HepG2 (cell line): Measurements from ENCODE around the gene IFT27. TPM values are rescaled to one million over a fixed set of nuclear protein-coding genes. Genes with fewer than 3 reads are reported as not detected.

Experiments
- ATAC-seq: fragments of 200-7000 bp; cut with Tn5 transposase; 3 replicates; pipeline ENCODE4 v1.9.1; 2020; ENCODE audit warnings: mild to moderate bottlenecking, moderate library complexity
- BruUV-seq: library from RNA; stranded (reverse); fragments of 400-500 nt; replicated peaks from 2 replicates; lab custom pipeline; 2021; lab: Mats Ljungman, UMichigan
- CTCF ChIA-PET: fragments of 300-600 bp; formaldehyde crosslinking; extraction: SDS; loops from one replicate; lab custom pipeline; 2021; ENCODE audit warnings: low total read pairs, inconsistent platforms, low intra/inter-chr PET ratio; lab: Yijun Ruan, JAX
- POLR2A ChIA-PET: fragments of 350-600 bp; sonication (Branson Sonifier 250); formaldehyde crosslinking; loops from one replicate; lab custom pipeline; 2020; ENCODE audit warnings: antibody characterized with exemption, inconsistent platforms; lab: Yijun Ruan, JAX
- DNase-seq: peaks from one replicate; pipeline ENCODE4 v3.0.0-alpha.2; 2015; ENCODE audit warnings: low spot score
- FAIRE-seq: peaks from 3 replicates; lab custom pipeline; 2011; peaks lifted over from hg19 to GRCh38; lab: Jason Lieb, UNC
- H2AFZ ChIP-seq: one replicate; pipeline ENCODE4 v1.6.1; 2011; ENCODE audit warnings: low read length, inconsistent platforms
- H3K27ac ChIP-seq: fragments of 300-600 bp; 3 replicates; pipeline ENCODE4 v1.8.0; 2011; ENCODE audit warnings: mixed run types, mild to moderate bottlenecking, mixed read lengths, low read length, inconsistent platforms; ENCODE audit not compliant: insufficient read depth; ENCODE audit errors: extremely low read length
- H3K27me3 ChIP-seq, 2 experiments: fragments of 200-600 bp in 1 of 2; 2 replicates in 1 of 2; 3 replicates in 1 of 2; pipeline versions ENCODE4 v1.6.0 to v1.8.0; 2011; ENCODE audit warnings: low read length in 2 of 2, mild to moderate bottlenecking in 2 of 2, moderate library complexity in 2 of 2, inconsistent platforms in 1 of 2; ENCODE audit not compliant: insufficient read depth in 2 of 2, control insufficient read depth in 1 of 2
- H3K36me3 ChIP-seq, 2 experiments: fragments of 200-600 bp in 1 of 2; replicated peaks in 1 of 2; 2 replicates in 1 of 2; 3 replicates in 1 of 2; pipeline versions ENCODE4 v1.5.1 to v1.8.0; 2011; ENCODE audit warnings: low read length in 2 of 2, inconsistent platforms in 1 of 2; ENCODE audit not compliant: insufficient read depth in 2 of 2, control insufficient read depth in 1 of 2
- H3K4me1 ChIP-seq: 2 replicates; pipeline ENCODE4 v1.5.1; 2012; ENCODE audit warnings: low read length, inconsistent platforms; ENCODE audit not compliant: insufficient read depth
- H3K4me2 ChIP-seq: 2 replicates; pipeline ENCODE4 v1.6.0; 2011; ENCODE audit warnings: low read depth, low read length, inconsistent platforms
- H3K4me3 ChIP-seq, 3 experiments: fragments of 200-600 bp in 1 of 3; sonication (generic), shearing (Covaris generic) in 1 of 3; replicated peaks in 1 of 3; 2 replicates each; pipeline ENCODE4 v1.5.1; 2011 to 2016; ENCODE audit warnings: low read length in 3 of 3, inconsistent platforms in 2 of 3, low read depth in 2 of 3, mild to moderate bottlenecking in 2 of 3, control low read depth in 1 of 3, mixed read lengths in 1 of 3; ENCODE audit not compliant: insufficient read depth in 1 of 3
- H3K79me2 ChIP-seq: one replicate; pipeline ENCODE4 v1.6.1; 2011; ENCODE audit warnings: low read length, inconsistent platforms; ENCODE audit not compliant: insufficient read depth
- H3K9ac ChIP-seq: 2 replicates; pipeline ENCODE4 v1.6.0; 2011; ENCODE audit warnings: mild to moderate bottlenecking, low read depth, low read length, inconsistent platforms; ENCODE audit not compliant: insufficient read depth
- H3K9me3 ChIP-seq: 2 replicates; pipeline ENCODE4 v1.5.1; 2012; ENCODE audit warnings: mild to moderate bottlenecking, low read length
- H4K20me1 ChIP-seq: 2 replicates; pipeline ENCODE4 v1.6.0; 2011; ENCODE audit warnings: inconsistent platforms, mild to moderate bottlenecking, low read length, moderate library complexity; ENCODE audit not compliant: insufficient read depth
- CEBPZ ChIP-seq: IDR thresholded peaks from 2 replicates; pipeline ENCODE4 v1.6.1; 2012; ENCODE audit warnings: low read length, improper control_type of control experiment
- CREB3 ChIP-seq: sonication (generic); formaldehyde crosslinking; IDR thresholded peaks from 2 replicates; pipeline ENCODE4 v1.5.0; 2020; ENCODE audit warnings: missing genetic modification reagents
- ETS1 ChIP-seq: sonication (generic); formaldehyde crosslinking; IDR thresholded peaks from 2 replicates; pipeline ENCODE4 v1.4.0; 2020; ENCODE audit warnings: missing genetic modification reagents
- GATAD1 ChIP-seq: IDR thresholded peaks from 2 replicates; pipeline ENCODE4 v1.6.1; 2016; ENCODE audit warnings: missing genetic modification reagents, missing compliant biosample characterization
- KLF12 ChIP-seq: sonication (generic); formaldehyde crosslinking; IDR thresholded peaks from 2 replicates; pipeline ENCODE4 v1.4.0; 2020; ENCODE audit warnings: missing genetic modification reagents, borderline replicate concordance
- NONO ChIP-seq, 2 experiments: fragments of 450-650 bp in 1 of 2; sonication (generic) in 1 of 2; formaldehyde crosslinking in 1 of 2; IDR thresholded peaks in 1 of 2; conservative IDR thresholded peaks in 1 of 2; 2 replicates each; pipeline versions ENCODE4 v1.6.1 to v1.8.0; 2017 to 2022; ENCODE audit warnings: mild to moderate bottlenecking in 1 of 2, missing genetic modification reagents in 1 of 2, moderate library complexity in 1 of 2
- NR3C1 ChIP-seq: sonication (generic); formaldehyde crosslinking; IDR thresholded peaks from 2 replicates; pipeline ENCODE4 v1.4.0; 2020; ENCODE audit warnings: missing genetic modification reagents
- PAF1 ChIP-seq: IDR thresholded peaks from 2 replicates; pipeline ENCODE4 v1.6.1; 2016; ENCODE audit warnings: missing genetic modification reagents, missing compliant biosample characterization
- U2AF1 ChIP-seq: fragments of 200-400 bp; formaldehyde crosslinking; optimal IDR thresholded peaks from 2 replicates; pipeline ENCODE3; 2017; ENCODE audit warnings: mild to moderate bottlenecking, low read depth, low read length
- ZBTB1 ChIP-seq: sonication (generic); formaldehyde crosslinking; IDR thresholded peaks from 2 replicates; pipeline ENCODE4 v1.4.0; 2020; ENCODE audit warnings: missing genetic modification reagents, borderline replicate concordance
- ZNF704 ChIP-seq: sonication (generic); formaldehyde crosslinking; IDR thresholded peaks from 2 replicates; pipeline ENCODE4 v1.8.1; 2023; ENCODE audit warnings: mild to moderate bottlenecking, inconsistent platforms, moderate library complexity, missing genetic modification reagents, borderline replicate concordance
- WGBS: methylation state at CpG from one replicate; pipeline ENCODE4 v1.1.6; 2017; ENCODE audit warnings: low lambda C conversion rate; 5-methylcytosine and 5-hydroxymethylcytosine counted together
- in situ Hi-C: cut with HindIII; loops from 2 replicates; pipeline ENCODE4 v1.10.0; 2017; ENCODE audit warnings: low pct_unique_long_range_greater_than_20kb; ENCODE audit not compliant: extremely low pct_ligation_motif_present
- intact Hi-C: fragments of 100-400 bp; cut with micrococcal nuclease; formaldehyde crosslinking; loops from one replicate; pipeline ENCODE4 v1.10.0; 2022; ENCODE audit not compliant: unreplicated experiment
- polyA plus RNA-seq, 8 experiments: library from polyadenylated mRNA; depleted of rRNA in 3 of 8; stranded (reverse) in 7 of 8; unstranded in 1 of 8; fragments of >200 nt; fragmentation: Illumina TruSeq in 4 of 8; extraction: Trizol in 4 of 8; gene quantifications; 2 replicates each; pipeline versions ENCODE4 v1.2.1 to v1.2.3, GENCODE V29; 2011 to 2016; ENCODE audit warnings: low read depth in 4 of 8, missing spikeins in 1 of 8, mixed read lengths in 1 of 8; ENCODE audit not compliant: insufficient read depth in 1 of 8
- total RNA-seq, 5 experiments: library from RNA; depleted of rRNA; stranded (reverse); fragments of >200 nt; fragmentation: Illumina TruSeq; extraction: Trizol; gene quantifications; 2 replicates each; pipeline ENCODE4 v1.2.3, GENCODE V29; 2016; ENCODE audit warnings: low read depth in 1 of 5

IFT27 gene
- total and polyA plus RNA-seq, 2 of the 13 experiments (the other 11 are each of a cell fraction or from before 2014, with no cell fraction given), result 0.25 to 0.33 TPM

- no peak overlapping the region for H3K4me2 ChIP-seq
- ATAC-seq, result no peak
- no peak overlapping the region for H2AFZ ChIP-seq
- ChIA-PET POLR2A (no interaction called here), CTCF (no interaction called here)
- H3K9ac ChIP-seq, result no peak overlapping the region
- H3K4me3 ChIP-seq, result no peak overlapping the region
- no peaks in the 10 kb centered on the region for H4K20me1 ChIP-seq
- H3K27me3 ChIP-seq, result peaks cover 0 to 10% of the 10 kb centered on the region in 2 experiments; a peak in 3 of 5 replicates
- no peaks in the 10 kb centered on the region for H3K36me3 ChIP-seq
- intact Hi-C loops (no loop called here), in situ Hi-C loops (no loop called here)
- H3K4me1 ChIP-seq, result no peaks in the 10 kb centered on the region
- no peaks in the 10 kb centered on the region for H3K9me3 ChIP-seq
- WGBS, result no CpG with 5 or more reads among the region's 1 CpG
- BruUV-seq, result no TSS peak
- DNase-seq, result no peak
- no peak for FAIRE-seq
- no peak for TF ChIP-seq ZNF704 (CRISPR knock-in tag)
- TF ChIP-seq, all 625 proteins: peak for 0
- Histone ChIP-seq H3K79me2 (no peaks in the 10 kb centered on the region), H3K27ac (no peak overlapping the region)
Measured at GRCh38 chr22:36739185-36739584, 36.7 kb downstream of the IFT27 start.

GRCh38 chr22:36738416-36739020 is 37.4 kb downstream of the IFT27 start:
- CTCF ChIA-PET, result no interaction called here
- WGBS, result 0% methylated on average over 2 of the region's 6 CpGs
- ATAC-seq, result no peak
- TF ChIP-seq PAF1, result no peak
- TF ChIP-seq NR3C1 (CRISPR knock-in tag), result no peak
- no peak for TF ChIP-seq ETS1 (CRISPR knock-in tag)
- TF ChIP-seq KLF12, result no peak
- no peak for TF ChIP-seq ZBTB1 (CRISPR knock-in tag)
- TF ChIP-seq GATAD1 (CRISPR knock-in tag), result no peak
- TF ChIP-seq CREB3 (CRISPR knock-in tag), result no peak
- TF ChIP-seq U2AF1, result no peak
- TF ChIP-seq NONO (IDR thresholded peaks at IDR 0.05), result no peak
- no peak for TF ChIP-seq NONO (CRISPR knock-in tag; conservative IDR thresholded peaks at IDR 0.05)
- no peak for TF ChIP-seq CEBPZ

More at GRCh38 chr22:36738416-36739020, 37.4 kb downstream of the IFT27 start:
- H3K9me3 ChIP-seq, result no peaks in the 10 kb centered on the region
- DNase-seq, result no peak
- H2AFZ ChIP-seq, result no peak overlapping the region
- no peaks in the 10 kb centered on the region for H3K79me2 ChIP-seq
- peaks cover 0 to 8% of the 10 kb centered on the region in 2 experiments; a peak in 2 of 5 replicates for H3K27me3 ChIP-seq
- H4K20me1 ChIP-seq, result no peaks in the 10 kb centered on the region
- H3K4me1 ChIP-seq, result no peaks in the 10 kb centered on the region
- H3K27ac ChIP-seq, result no peak overlapping the region
- BruUV-seq, result no TSS peak
- POLR2A ChIA-PET, result no interaction called here
- H3K36me3 ChIP-seq, result no peaks in the 10 kb centered on the region
- in situ Hi-C loops (no loop called here), intact Hi-C loops (no loop called here)
- H3K4me3 ChIP-seq, result no peak overlapping the region
- FAIRE-seq, result no peak
- no peak overlapping the region for H3K4me2 ChIP-seq
- no peak overlapping the region for H3K9ac ChIP-seq
